Stomach (tissue), 9 donors: ENCODE results near the gene ATF5. TPM values are rescaled to one million over a fixed set of nuclear protein-coding genes. Genes with fewer than 3 reads are reported as not detected.

Experiments
- DNase-seq, 2 donors: peaks; one replicate each; pipeline versions ENCODE4 v3.0.0 to v3.0.0-alpha.2; 2013 to 2019
- H3K27ac ChIP-seq, 5 donors: fragments of 200-600 bp in 4 of 5; sonication (generic) in 4 of 5; one replicate each; pipeline ENCODE4 v1.5.1; 2013 to 2019; ENCODE audit warnings: mild to moderate bottlenecking in 1 of 5, moderate library complexity in 1 of 5
- H3K27me3 ChIP-seq, 3 donors: fragments of 200-600 bp; sonication (generic); one replicate each; pipeline ENCODE4 v1.5.1; 2017 to 2019; ENCODE audit warnings: mixed run types in 1 of 3
- H3K36me3 ChIP-seq, 4 donors: fragments of 200-600 bp; sonication (generic); 1 replicate in 3 of 4; 2 replicates in 1 of 4; pipeline ENCODE4 v1.5.1; 2016 to 2019
- H3K4me1 ChIP-seq, 4 donors: fragments of 200-600 bp; sonication (generic); one replicate each; pipeline ENCODE4 v1.5.1; 2016 to 2019
- H3K4me3 ChIP-seq, 4 donors: fragments of 200-600 bp; sonication (generic) in 3 of 4; one replicate each; pipeline ENCODE4 v1.5.1; 2016 to 2019; ENCODE audit warnings: mild to moderate bottlenecking in 1 of 4
- H3K9me3 ChIP-seq, 4 donors: fragments of 200-600 bp; sonication (generic); one replicate each; pipeline ENCODE4 v1.5.1; 2016 to 2019
- EP300 ChIP-seq: sonication (generic); formaldehyde crosslinking; IDR thresholded peaks from one replicate; pipeline ENCODE4 v1.6.1; 2017; ENCODE audit warnings: antibody characterized with exemption
- POLR2A ChIP-seq, 4 donors: fragments of 450-650 bp; IDR thresholded peaks; one replicate each; pipeline ENCODE4 v1.6.1; 2016; ENCODE audit warnings: antibody characterized with exemption in 4 of 4, control low read depth in 2 of 4, mild to moderate bottlenecking in 1 of 4, moderate library complexity in 1 of 4
- POLR2AphosphoS5 ChIP-seq, 3 donors: sonication (generic); formaldehyde crosslinking; IDR thresholded peaks; one replicate each; pipeline ENCODE4 v1.6.1; 2016; ENCODE audit warnings: antibody characterized with exemption in 3 of 3
- WGBS, 5 donors: extraction: QIAGEN DNeasy Blood & Tissue Kit in 3 of 5; methylation state at CpG; one replicate each; pipeline versions ENCODE4 v1.1.5 to v1.1.7; 2013 to 2018; 5-methylcytosine and 5-hydroxymethylcytosine counted together
- intact Hi-C: fragments of 100-400 bp; cut with DNase I; formaldehyde crosslinking; loops from one replicate; pipeline ENCODE4 v1.15.1; 2023; ENCODE audit warnings: low total_unique reads
- polyA plus RNA-seq, 3 donors: library from polyadenylated mRNA; stranded (reverse); fragments of 200-250 nt; gene quantifications; one replicate each; pipeline ENCODE4 v1.2.3, GENCODE V29; 2013
- total RNA-seq, 5 donors: library from RNA; depleted of rRNA; stranded (reverse); fragments of >200 nt; gene quantifications; one replicate each; pipeline versions ENCODE4 v1.1.0 to v1.2.3, GENCODE V29; 2014 to 2016
- TF ChIP-seq, protein P1 (sequence below), 7 experiments: fragments of 450-650 bp in 4 of 7; fragments of 200-600 bp in 3 of 7; sonication (generic) in 3 of 7; IDR thresholded peaks; one replicate each; pipeline ENCODE4 v1.5.1; 2016 to 2019; ENCODE audit warnings: antibody characterized with exemption in 7 of 7, control low read depth in 2 of 7, mild to moderate bottlenecking in 1 of 7
- donor health status: healthy with polysubstance abuse.
- donor health status: Bipolar disorder and iron deficiency.
- donor health status: healthy.

Gene ATF5
- total and polyA plus RNA-seq, 8 donors: 2.2 to 40.3 (median 9.9) TPM

- Histone ChIP-seq H3K4me1 (peaks cover 0 to 9% (median 7%) of the 10 kb centered on the region in 4 donors), H3K27me3 (peaks cover 0 to 9% (median 0%) of the 10 kb centered on the region in 3 donors), H3K27ac (no peak overlapping the region), H3K9me3 (no peaks in the 10 kb centered on the region), H3K36me3 (peaks cover 18 to 61% (median 57%) of the 10 kb centered on the region in 4 donors), H3K4me3 (no peak overlapping the region)
- intact Hi-C loops: no loop called here
- WGBS, 5 donors: 79 to 86% (median 83%) methylated on average over 6 to 7 of the region's 7 CpGs
- DNase-seq: no peak
- no peak for TF ChIP-seq EP300
- no peak for TF ChIP-seq POLR2A (IDR thresholded peaks at IDR 0.05)
- TF ChIP-seq POLR2AphosphoS5 (IDR thresholded peaks at IDR 0.05): no peak
- TF ChIP-seq, protein P1, sequence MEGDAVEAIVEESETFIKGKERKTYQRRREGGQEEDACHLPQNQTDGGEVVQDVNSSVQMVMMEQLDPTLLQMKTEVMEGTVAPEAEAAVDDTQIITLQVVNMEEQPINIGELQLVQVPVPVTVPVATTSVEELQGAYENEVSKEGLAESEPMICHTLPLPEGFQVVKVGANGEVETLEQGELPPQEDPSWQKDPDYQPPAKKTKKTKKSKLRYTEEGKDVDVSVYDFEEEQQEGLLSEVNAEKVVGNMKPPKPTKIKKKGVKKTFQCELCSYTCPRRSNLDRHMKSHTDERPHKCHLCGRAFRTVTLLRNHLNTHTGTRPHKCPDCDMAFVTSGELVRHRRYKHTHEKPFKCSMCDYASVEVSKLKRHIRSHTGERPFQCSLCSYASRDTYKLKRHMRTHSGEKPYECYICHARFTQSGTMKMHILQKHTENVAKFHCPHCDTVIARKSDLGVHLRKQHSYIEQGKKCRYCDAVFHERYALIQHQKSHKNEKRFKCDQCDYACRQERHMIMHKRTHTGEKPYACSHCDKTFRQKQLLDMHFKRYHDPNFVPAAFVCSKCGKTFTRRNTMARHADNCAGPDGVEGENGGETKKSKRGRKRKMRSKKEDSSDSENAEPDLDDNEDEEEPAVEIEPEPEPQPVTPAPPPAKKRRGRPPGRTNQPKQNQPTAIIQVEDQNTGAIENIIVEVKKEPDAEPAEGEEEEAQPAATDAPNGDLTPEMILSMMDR (IDR thresholded peaks at IDR 0.05): no peak
These were observed 46.0 kb downstream of the ATF5 start for GRCh38 chr19:49975051-49975450.

DNA sequence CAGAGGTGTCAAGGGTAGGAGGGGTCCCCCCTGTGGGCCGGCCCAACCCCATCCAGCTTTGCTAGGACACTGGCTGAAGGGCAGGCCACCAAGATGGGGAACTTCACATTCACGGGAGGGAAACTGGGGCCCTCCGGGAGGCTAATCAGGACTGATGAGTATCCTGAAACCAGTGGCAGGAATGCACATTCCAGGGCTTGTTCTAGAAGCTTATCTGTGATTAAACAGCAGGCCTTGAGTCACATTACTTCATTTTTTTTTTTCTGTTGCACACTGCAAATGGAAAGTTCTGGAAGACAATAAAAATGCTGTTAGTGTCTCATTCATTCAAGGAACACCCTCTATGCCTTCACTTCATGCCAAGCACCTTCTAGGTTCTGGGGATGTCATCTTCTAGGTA is 47.5 kb downstream of the ATF5 start:
- DNase-seq: no peak
- intact Hi-C loops: no loop called here
- peaks cover 18 to 75% (median 71%) of the 10 kb centered on the region in 4 donors for H3K36me3 ChIP-seq

DNA sequence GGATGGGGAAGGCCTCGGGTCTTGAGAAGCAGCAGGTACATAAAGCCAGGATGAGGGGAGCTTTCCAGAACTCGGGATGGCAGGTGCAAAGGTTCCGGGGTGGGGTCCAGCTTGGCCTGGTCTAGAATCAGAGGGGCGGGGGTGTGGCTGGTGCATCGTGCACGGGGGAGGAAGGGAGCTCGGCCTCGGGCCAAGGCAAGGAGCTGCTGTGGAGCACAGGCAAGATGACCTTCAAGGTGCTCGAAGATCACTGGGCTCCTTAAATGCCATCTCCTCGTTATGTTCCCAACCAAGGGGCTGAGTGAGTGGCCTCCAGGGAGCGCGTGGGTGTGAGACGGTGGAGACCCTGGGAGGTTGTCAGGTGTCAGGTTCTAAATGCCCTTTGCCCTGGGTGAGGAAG is 48.1 kb downstream of the ATF5 start:
- Histone ChIP-seq H3K27me3 (no peaks in the 10 kb centered on the region), H3K9me3 (no peaks in the 10 kb centered on the region), H3K36me3 (peaks cover 24 to 81% (median 77%) of the 10 kb centered on the region in 4 donors), H3K27ac (no peak overlapping the region), H3K4me1 (peaks cover 0 to 5% (median 2%) of the 10 kb centered on the region in 4 donors), H3K4me3 (no peak overlapping the region)
- TF ChIP-seq, protein P1 (IDR thresholded peaks at IDR 0.05): no peak
- no peak for TF ChIP-seq EP300
- no peak for TF ChIP-seq POLR2AphosphoS5 (IDR thresholded peaks at IDR 0.05)
- no peak for TF ChIP-seq POLR2A (IDR thresholded peaks at IDR 0.05)
- DNase-seq: no peak
- intact Hi-C loops: no loop called here
- WGBS, 5 donors: 77 to 93% (median 83%) methylated on average over 13 of the region's 13 CpGs

More for the DNA sequence above, 47.5 kb downstream of the ATF5 start:
- Histone ChIP-seq H3K27ac (no peak overlapping the region), H3K4me1 (peaks cover 0 to 9% (median 6%) of the 10 kb centered on the region in 4 donors), H3K27me3 (peaks cover 0 to 4% (median 0%) of the 10 kb centered on the region in 3 donors), H3K9me3 (no peaks in the 10 kb centered on the region), H3K4me3 (no peak overlapping the region)
- TF ChIP-seq, protein P1 (IDR thresholded peaks at IDR 0.05): no peak
- TF ChIP-seq EP300: no peak
- TF ChIP-seq POLR2AphosphoS5 (IDR thresholded peaks at IDR 0.05): no peak
- 69 to 81% (median 77%) methylated on average over 3 of the region's 3 CpGs for WGBS, 5 donors

- Histone ChIP-seq H3K4me3 (no peak overlapping the region), H3K4me1 (no peaks in the 10 kb centered on the region), H3K36me3 (peaks cover 24 to 88% (median 81%) of the 10 kb centered on the region in 4 donors), H3K9me3 (no peaks in the 10 kb centered on the region), H3K27ac (no peak overlapping the region), H3K27me3 (no peaks in the 10 kb centered on the region)
- DNase-seq: no peak
- intact Hi-C loops: no loop called here
- 85 to 90% (median 88%) methylated on average over 18 of the region's 18 CpGs for WGBS, 5 donors
- TF ChIP-seq POLR2A (IDR thresholded peaks at IDR 0.05) (no peak), EP300 (no peak), POLR2AphosphoS5 (IDR thresholded peaks at IDR 0.05) (no peak)
- TF ChIP-seq, protein P1 (IDR thresholded peaks at IDR 0.05): no peak
These were observed 48.9 kb downstream of the ATF5 start for GRCh38 chr19:49977881-49978280.
